Spinal cord (tissue), 10 donors: ENCODE measurements around the gene EHD4. TPM values are rescaled to one million over a fixed set of nuclear protein-coding genes. Genes with fewer than 3 reads are reported as not detected.

Experiments used
- DNase-seq, 6 donors: peaks; one replicate each; pipeline versions ENCODE4 v3.0.0 to v3.0.0-alpha.2; 2013 to 2015; ENCODE audit warnings: low spot score in 6 of 6, low read depth in 4 of 6
- H3K27ac ChIP-seq: one replicate; pipeline ENCODE4 v1.5.1; 2013; ENCODE audit warnings: low read depth, low read length, control low read depth
- H3K27me3 ChIP-seq: one replicate; pipeline ENCODE4 v1.6.1; 2013; ENCODE audit warnings: low read length; ENCODE audit not compliant: control insufficient read depth, insufficient read depth
- H3K36me3 ChIP-seq: one replicate; pipeline ENCODE4 v1.6.1; 2013; ENCODE audit warnings: low read length; ENCODE audit not compliant: control insufficient read depth, insufficient read depth
- H3K4me1 ChIP-seq: one replicate; pipeline ENCODE4 v1.6.1; 2013; ENCODE audit warnings: low read length; ENCODE audit not compliant: control insufficient read depth, insufficient read depth
- H3K4me3 ChIP-seq: one replicate; pipeline ENCODE4 v1.5.1; 2013; ENCODE audit warnings: low read depth, low read length, control low read depth
- H3K9me3 ChIP-seq: one replicate; pipeline ENCODE4 v1.6.1; 2013; ENCODE audit warnings: low read length; ENCODE audit not compliant: control insufficient read depth, insufficient read depth
- WGBS: methylation state at CpG from one replicate; pipeline ENCODE4 v1.1.5; 2013; ENCODE audit warnings: missing lambda C conversion rate; ENCODE audit not compliant: insufficient coverage; 5-methylcytosine and 5-hydroxymethylcytosine counted together
- polyA plus RNA-seq, 2 donors: library from polyadenylated mRNA; unstranded; fragments of 120-200 nt; gene quantifications; one replicate each; pipeline ENCODE4 v1.2.1, GENCODE V29; 2013; ENCODE audit not compliant: insufficient read length in 2 of 2
- total RNA-seq, 2 donors: library from RNA; depleted of rRNA in 1 of 2; stranded (reverse); fragments of 120-200 nt in 1 of 2; fragments of >200 nt in 1 of 2; gene quantifications; one replicate each; pipeline versions ENCODE4 v1.2.3 to v1.2.4, GENCODE V29; 2013 to 2014
- donor health status: healthy.

The EHD4 gene
- total and polyA plus RNA-seq, 4 donors, result 6.8 to 12.3 (median 8.5) TPM

GRCh38 chr15:41971089-41971894 lies 1.1 kb downstream of the EHD4 start:
- Histone ChIP-seq H3K4me1 (peaks cover 17% of the 10 kb centered on the region), H3K9me3 (no peaks in the 10 kb centered on the region), H3K36me3 (no peaks in the 10 kb centered on the region), H3K27ac (peak overlapping the region; percentile 64), H3K27me3 (peaks cover 3% of the 10 kb centered on the region), H3K4me3 (peak overlapping the region; percentile 56)
- DNase-seq, result peak in 3 of 6 donors; percentile 15 to 44 (median 20)
- WGBS, result 36% methylated on average over 3 of the region's 16 CpGs

GRCh38 chr15:41970456-41970855 lies 1.9 kb downstream of the EHD4 start:
- Histone ChIP-seq H3K4me1 (peaks cover 17% of the 10 kb centered on the region), H3K4me3 (no peak overlapping the region), H3K27ac (no peak overlapping the region)

GRCh38 chr15:41969851-41970431 lies 2.4 kb downstream of the EHD4 start:
- peaks cover 3% of the 10 kb centered on the region for H3K27me3 ChIP-seq
- no peaks in the 10 kb centered on the region for H3K9me3 ChIP-seq
- H3K36me3 ChIP-seq, result no peaks in the 10 kb centered on the region
- WGBS, result 65% methylated on average over 2 of the region's 3 CpGs
- H3K4me3 ChIP-seq, result no peak overlapping the region
- H3K27ac ChIP-seq, result no peak overlapping the region
- H3K4me1 ChIP-seq, result peaks cover 17% of the 10 kb centered on the region
- DNase-seq, result no peak

More at GRCh38 chr15:41970456-41970855, 1.9 kb downstream of the EHD4 start:
- no peaks in the 10 kb centered on the region for H3K36me3 ChIP-seq
- DNase-seq, result no peak
- peaks cover 3% of the 10 kb centered on the region for H3K27me3 ChIP-seq
- no CpG with 5 or more reads among the region's 1 CpG for WGBS
- H3K9me3 ChIP-seq, result no peaks in the 10 kb centered on the region

- no peaks in the 10 kb centered on the region for H3K36me3 ChIP-seq
- WGBS, result no CpG with 5 or more reads among the region's 4 CpGs
- H3K9me3 ChIP-seq, result no peaks in the 10 kb centered on the region
- DNase-seq, result no peak
- no peaks in the 10 kb centered on the region for H3K27me3 ChIP-seq
- H3K4me3 ChIP-seq, result no peak overlapping the region
- H3K27ac ChIP-seq, result no peak overlapping the region
- peaks cover 17% of the 10 kb centered on the region for H3K4me1 ChIP-seq
These were observed 3.7 kb downstream of the EHD4 start for GRCh38 chr15:41968701-41969100.

- H3K27me3 ChIP-seq, result no peaks in the 10 kb centered on the region
- H3K4me3 ChIP-seq, result no peak overlapping the region
- no peaks in the 10 kb centered on the region for H3K9me3 ChIP-seq
- DNase-seq, result peak in 1 of 6 donors; percentile 26
- no peaks in the 10 kb centered on the region for H3K36me3 ChIP-seq
- H3K27ac ChIP-seq, result peak overlapping the region; percentile 67
- 72% methylated on average over 3 of the region's 4 CpGs for WGBS
- peaks cover 12% of the 10 kb centered on the region for H3K4me1 ChIP-seq
These were observed 4.7 kb downstream of the EHD4 start for GRCh38 chr15:41967506-41968206.

GRCh38 chr15:41966920-41967465 lies 5.4 kb downstream of the EHD4 start:
- DNase-seq, result no peak
- peaks cover 11% of the 10 kb centered on the region for H3K4me1 ChIP-seq
- 93% methylated on average over 3 of the region's 3 CpGs for WGBS

GRCh38 chr15:41966414-41966812 lies 5.9 kb downstream of the EHD4 start:
- Histone ChIP-seq H3K4me3 (no peak overlapping the region), H3K36me3 (no peaks in the 10 kb centered on the region), H3K9me3 (no peaks in the 10 kb centered on the region), H3K27ac (no peak overlapping the region), H3K27me3 (no peaks in the 10 kb centered on the region), H3K4me1 (peaks cover 6% of the 10 kb centered on the region)
- 88% methylated on average over 4 of the region's 4 CpGs for WGBS
- no peak for DNase-seq

More at GRCh38 chr15:41966920-41967465, 5.4 kb downstream of the EHD4 start:
- H3K27ac ChIP-seq, result peak overlapping the region; percentile 15
- no peaks in the 10 kb centered on the region for H3K27me3 ChIP-seq
- H3K4me3 ChIP-seq, result no peak overlapping the region
- no peaks in the 10 kb centered on the region for H3K9me3 ChIP-seq
- H3K36me3 ChIP-seq, result no peaks in the 10 kb centered on the region

GRCh38 chr15:41965441-41966413 lies 6.6 kb downstream of the EHD4 start:
- 86% methylated on average over 8 of the region's 15 CpGs for WGBS

More at GRCh38 chr15:41965441-41966413, 6.6 kb downstream of the EHD4 start:
- H3K27ac ChIP-seq, result no peak overlapping the region
- DNase-seq, result no peak
- H3K27me3 ChIP-seq, result no peaks in the 10 kb centered on the region
- H3K4me1 ChIP-seq, result peaks cover 6% of the 10 kb centered on the region
- no peaks in the 10 kb centered on the region for H3K36me3 ChIP-seq
- H3K4me3 ChIP-seq, result no peak overlapping the region
- no peaks in the 10 kb centered on the region for H3K9me3 ChIP-seq
